GM23248 (cell line): ENCODE data around the gene CADM1. TPM values are rescaled to one million over a fixed set of nuclear protein-coding genes. Genes with fewer than 3 reads are reported as not detected.

Experiments used
- DNase-seq: peaks from one replicate; pipeline ENCODE4 v3.0.0-alpha.2; 2015
- H2AFZ ChIP-seq: fragments of 200-600 bp; sonication (generic); 2 replicates; pipeline ENCODE4 v1.6.1; 2016; ENCODE audit warnings: antibody characterized with exemption
- H3F3A ChIP-seq: fragments of 200-600 bp; sonication (generic); 2 replicates; pipeline ENCODE4 v1.6.1; 2016; ENCODE audit warnings: mild to moderate bottlenecking, antibody characterized with exemption, mixed run types; ENCODE audit not compliant: insufficient read depth
- H3K27ac ChIP-seq: fragments of 200-600 bp; sonication (generic); 2 replicates; pipeline ENCODE4 v1.5.1; 2016; ENCODE audit warnings: mild to moderate bottlenecking
- H3K27me3 ChIP-seq: fragments of 200-600 bp; sonication (generic); replicated peaks from 2 replicates; pipeline ENCODE4 v1.6.1; 2016; ENCODE audit warnings: mild to moderate bottlenecking; ENCODE audit not compliant: insufficient read depth
- H3K36me3 ChIP-seq: fragments of 200-600 bp; sonication (generic); 2 replicates; pipeline ENCODE4 v1.6.1; 2016; ENCODE audit warnings: low read depth, mild to moderate bottlenecking
- H3K4me1 ChIP-seq: fragments of 200-600 bp; sonication (generic); 2 replicates; pipeline ENCODE4 v1.6.1; 2016; ENCODE audit warnings: mild to moderate bottlenecking; ENCODE audit not compliant: insufficient read depth
- H3K4me2 ChIP-seq: fragments of 200-600 bp; sonication (generic); one replicate; pipeline ENCODE4 v1.6.1; 2016; ENCODE audit warnings: mild to moderate bottlenecking; ENCODE audit not compliant: unreplicated experiment
- H3K4me3 ChIP-seq: fragments of 200-600 bp; sonication (generic); 2 replicates; pipeline ENCODE4 v1.5.1; 2016; ENCODE audit warnings: mild to moderate bottlenecking
- H3K79me2 ChIP-seq: fragments of 200-600 bp; sonication (generic); 2 replicates; pipeline ENCODE4 v1.6.1; 2016; ENCODE audit warnings: mild to moderate bottlenecking; ENCODE audit not compliant: insufficient read depth
- H3K9ac ChIP-seq: fragments of 200-600 bp; sonication (generic); 2 replicates; pipeline ENCODE4 v1.6.1; 2016; ENCODE audit warnings: mild to moderate bottlenecking
- H3K9me2 ChIP-seq: fragments of 200-600 bp; sonication (generic); 2 replicates; pipeline ENCODE4 v1.6.1; 2016; ENCODE audit warnings: mixed run types, mild to moderate bottlenecking, moderate library complexity; ENCODE audit not compliant: insufficient read depth
- H3K9me3 ChIP-seq: fragments of 200-600 bp; sonication (generic); one replicate; pipeline ENCODE4 v1.6.1; 2017; ENCODE audit warnings: low read depth
- H4K20me1 ChIP-seq: fragments of 200-600 bp; sonication (generic); 2 replicates; pipeline ENCODE4 v1.6.0; 2016; ENCODE audit not compliant: insufficient read depth
- EZH2 ChIP-seq: fragments of 200-600 bp; sonication (generic); IDR thresholded peaks from 2 replicates; pipeline ENCODE4 v1.6.1; 2018; ENCODE audit warnings: antibody characterized with exemption, mild to moderate bottlenecking; ENCODE audit not compliant: insufficient read depth, poor library complexity, severe bottlenecking
- EZH2phosphoT487 ChIP-seq: fragments of 200-600 bp; sonication (generic); IDR thresholded peaks from 2 replicates; pipeline ENCODE4 v1.6.1; 2018; ENCODE audit warnings: antibody characterized with exemption, moderate library complexity, mild to moderate bottlenecking, low read depth; ENCODE audit not compliant: insufficient read depth
- WGBS, 2 experiments: methylation state at CpG; one replicate each; pipeline ENCODE4 v1.1.6; 2015 to 2017; ENCODE audit warnings: low lambda C conversion rate in 2 of 2, low coverage in 1 of 2; ENCODE audit errors: missing lambda C conversion rate in 2 of 2; 5-methylcytosine and 5-hydroxymethylcytosine counted together
- in situ Hi-C: fragments of 300-500 bp; cut with MboI; formaldehyde crosslinking; loops from 2 replicates; pipeline ENCODE4 v1.15.0; 2020
- polyA plus RNA-seq: library from polyadenylated mRNA; unstranded; fragments of >200 nt; fragmentation: Nextera tagmentation; extraction: Ambion mirVana; gene quantifications from 2 replicates; pipeline ENCODE4 v1.2.1, GENCODE V29; 2016
- total RNA-seq: library from RNA; depleted of rRNA; stranded (reverse); fragments of >200 nt; shearing (Covaris generic); gene quantifications from 2 replicates; pipeline ENCODE4 v1.2.3, GENCODE V29; 2014

Gene CADM1
- total and polyA plus RNA-seq, 2 experiments from 2014 or later, result 0.83 to 1.4 TPM

GRCh38 chr11:115473167-115473566 lies 31.0 kb downstream of the CADM1 start:
- WGBS, 2 experiments, result 74% methylated on average over 8 of the region's 8 CpGs
- in situ Hi-C loops, result no loop called here
- no peak overlapping the region for H3K4me2 ChIP-seq

GRCh38 chr11:115471367-115471766 lies 32.8 kb downstream of the CADM1 start:
- DNase-seq, result no peak
- no peaks in the 10 kb centered on the region for H3K9me3 ChIP-seq
- no peak overlapping the region for H3K27ac ChIP-seq
- no peak overlapping the region for H3K4me2 ChIP-seq
- no peaks in the 10 kb centered on the region for H3K36me3 ChIP-seq
- no peaks in the 10 kb centered on the region for H3K4me1 ChIP-seq
- H3K9me2 ChIP-seq, result no peaks in the 10 kb centered on the region
- no peak overlapping the region for H3K4me3 ChIP-seq
- H3K27me3 ChIP-seq, result no peaks in the 10 kb centered on the region
- in situ Hi-C loops, result no loop called here
- no peaks in the 10 kb centered on the region for H4K20me1 ChIP-seq
- H2AFZ ChIP-seq, result no peak overlapping the region
- no peak overlapping the region for H3K9ac ChIP-seq
- 7 to 13% methylated on average over 3 of the region's 3 CpGs for WGBS, 2 experiments
- TF ChIP-seq EZH2phosphoT487 (no peak), EZH2 (no peak)
- no peaks in the 10 kb centered on the region for H3K79me2 ChIP-seq
- H3F3A ChIP-seq, result no peaks in the 10 kb centered on the region

More at GRCh38 chr11:115473167-115473566, 31.0 kb downstream of the CADM1 start:
- TF ChIP-seq EZH2phosphoT487 (no peak), EZH2 (no peak)
- Histone ChIP-seq H3K36me3 (no peaks in the 10 kb centered on the region), H3K4me3 (no peak overlapping the region), H3K27me3 (no peaks in the 10 kb centered on the region), H3K9me3 (no peaks in the 10 kb centered on the region), H3F3A (no peaks in the 10 kb centered on the region), H3K79me2 (no peaks in the 10 kb centered on the region), H3K27ac (no peak overlapping the region), H4K20me1 (no peaks in the 10 kb centered on the region), H3K4me1 (no peaks in the 10 kb centered on the region), H3K9ac (no peak overlapping the region), H2AFZ (no peak overlapping the region), H3K9me2 (no peaks in the 10 kb centered on the region)
- no peak for DNase-seq

DNA sequence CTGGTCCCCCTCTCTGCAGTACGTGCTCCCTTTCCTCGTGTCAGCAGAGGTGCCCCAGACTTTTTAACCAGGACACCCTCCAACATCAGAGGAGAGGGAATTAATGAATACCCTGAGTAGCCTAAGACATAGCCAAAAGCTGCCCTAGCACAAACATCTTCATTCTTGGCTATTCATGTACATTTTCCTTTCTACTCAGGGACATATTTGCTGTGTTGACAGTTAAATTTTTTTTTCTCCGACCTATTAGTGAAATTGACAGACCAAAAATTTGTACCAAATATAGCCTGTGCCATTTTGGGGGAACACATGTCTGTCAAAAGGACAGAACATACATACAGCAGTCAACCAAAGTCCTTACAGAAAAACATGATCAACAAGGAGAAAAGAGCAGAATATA lies 33.3 kb downstream of the CADM1 start:
- 9 to 13% methylated on average over 3 of the region's 3 CpGs for WGBS, 2 experiments
- Histone ChIP-seq H3F3A (no peaks in the 10 kb centered on the region), H3K9ac (no peak overlapping the region), H4K20me1 (no peaks in the 10 kb centered on the region), H3K4me3 (no peak overlapping the region), H3K9me3 (no peaks in the 10 kb centered on the region), H3K4me1 (no peaks in the 10 kb centered on the region), H3K27me3 (no peaks in the 10 kb centered on the region), H3K36me3 (no peaks in the 10 kb centered on the region), H2AFZ (no peak overlapping the region), H3K79me2 (no peaks in the 10 kb centered on the region), H3K4me2 (no peak overlapping the region), H3K27ac (no peak overlapping the region), H3K9me2 (no peaks in the 10 kb centered on the region)
- in situ Hi-C loops, result no loop called here
- no peak for DNase-seq
- TF ChIP-seq EZH2phosphoT487 (no peak), EZH2 (no peak)

GRCh38 chr11:115469361-115469760 lies 34.9 kb downstream of the CADM1 start:
- H3K4me3 ChIP-seq, result no peak overlapping the region
- H3K27me3 ChIP-seq, result no peaks in the 10 kb centered on the region
- no peak overlapping the region for H3K9ac ChIP-seq
- no peak overlapping the region for H3K4me2 ChIP-seq
- DNase-seq, result no peak
- 16 to 27% methylated on average over 3 of the region's 3 CpGs for WGBS, 2 experiments
- no peaks in the 10 kb centered on the region for H3K9me3 ChIP-seq
- no peak overlapping the region for H2AFZ ChIP-seq
- no peaks in the 10 kb centered on the region for H3K4me1 ChIP-seq
- no peaks in the 10 kb centered on the region for H3K9me2 ChIP-seq
- in situ Hi-C loops, result no loop called here
- TF ChIP-seq EZH2 (no peak), EZH2phosphoT487 (no peak)
- H4K20me1 ChIP-seq, result no peaks in the 10 kb centered on the region
- H3K27ac ChIP-seq, result no peak overlapping the region
- no peaks in the 10 kb centered on the region for H3F3A ChIP-seq
- H3K36me3 ChIP-seq, result no peaks in the 10 kb centered on the region
- no peaks in the 10 kb centered on the region for H3K79me2 ChIP-seq

DNA sequence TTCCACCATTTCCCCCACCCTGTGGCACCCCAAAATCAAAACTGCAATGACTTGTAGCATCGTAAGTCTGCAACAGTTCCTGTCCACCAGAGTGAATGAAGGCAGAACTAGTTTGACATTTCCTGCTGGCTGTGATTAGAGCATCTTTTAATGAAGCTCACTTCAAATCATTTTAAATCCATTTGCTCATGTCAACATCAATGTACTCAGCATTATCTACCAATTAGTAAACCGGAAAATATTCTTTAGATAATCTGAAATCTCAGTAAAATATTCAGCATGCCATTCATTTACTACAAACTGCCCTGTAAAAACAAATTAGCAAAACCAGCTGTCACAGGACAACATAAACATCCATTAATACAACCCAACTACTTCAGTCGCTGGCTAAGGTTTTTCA lies 38.1 kb downstream of the CADM1 start:
- Histone ChIP-seq H4K20me1 (no peaks in the 10 kb centered on the region), H2AFZ (no peak overlapping the region), H3F3A (no peaks in the 10 kb centered on the region), H3K4me2 (no peak overlapping the region), H3K27me3 (no peaks in the 10 kb centered on the region), H3K9ac (no peak overlapping the region), H3K9me2 (no peaks in the 10 kb centered on the region), H3K4me1 (no peaks in the 10 kb centered on the region), H3K27ac (no peak overlapping the region), H3K36me3 (no peaks in the 10 kb centered on the region), H3K9me3 (no peaks in the 10 kb centered on the region), H3K79me2 (no peaks in the 10 kb centered on the region), H3K4me3 (no peak overlapping the region)
- WGBS, 2 experiments, result 18 to 22% methylated on average over 3 of the region's 3 CpGs
- DNase-seq, result no peak
- TF ChIP-seq EZH2 (no peak), EZH2phosphoT487 (no peak)
- in situ Hi-C loops, result no loop called here
